Caco-2 (cell line): ENCODE measurements around the gene DNAJB13. TPM values are rescaled to one million over a fixed set of nuclear protein-coding genes. Genes with fewer than 3 reads are reported as not detected.

Experiments
- BruUV-seq: library from RNA; stranded (reverse); fragments of 400-500 nt; replicated peaks from 2 replicates; lab custom pipeline; 2021; lab: Mats Ljungman, UMichigan
- CTCF ChIA-PET: fragments of 300-600 bp; sonication (Branson Sonifier 250); formaldehyde crosslinking; loops from one replicate; lab custom pipeline; 2022; ENCODE audit warnings: antibody characterized with exemption; lab: Charles Lee
- POLR2A ChIA-PET: fragments of 300-600 bp; sonication (Branson Sonifier 250); formaldehyde crosslinking; loops from one replicate; lab custom pipeline; 2022; ENCODE audit warnings: antibody characterized with exemption; lab: Charles Lee
- DNase-seq, 2 experiments: peaks; one replicate each; pipeline versions ENCODE4 v3.0.0 to v3.0.0-alpha.2; 2020 to 2022
- H3K27me3 ChIP-seq: replicated peaks from 2 replicates; pipeline ENCODE4 v1.6.0; 2011; ENCODE audit warnings: low read length; ENCODE audit not compliant: control insufficient read depth, insufficient read depth
- H3K36me3 ChIP-seq: 2 replicates; pipeline ENCODE4 v1.5.1; 2011; ENCODE audit warnings: low read length; ENCODE audit not compliant: control insufficient read depth, insufficient read depth
- H3K4me1 ChIP-seq: fragments of 250-450 bp; sonication (Bioruptor Pico); 2 replicates; pipeline ENCODE4 v1.5.1; 2020; ENCODE audit warnings: mild to moderate bottlenecking
- H3K4me3 ChIP-seq: 2 replicates; pipeline ENCODE4 v1.5.1; 2011; ENCODE audit warnings: low read depth, mild to moderate bottlenecking, control low read depth, low read length
- H3K9me3 ChIP-seq: fragments of 250-450 bp; sonication (Bioruptor Pico); 2 replicates; pipeline ENCODE4 v1.5.1; 2020; ENCODE audit warnings: mild to moderate bottlenecking, moderate library complexity
- H3K27ac Mint-ChIP-seq: one replicate; pipeline ENCODE4 v1.8.0; 2022; ENCODE audit warnings: mixed read lengths; ENCODE audit not compliant: unreplicated experiment
- H3K27me3 Mint-ChIP-seq: one replicate; pipeline ENCODE4 v1.8.0; 2022; ENCODE audit warnings: mixed read lengths; ENCODE audit not compliant: insufficient read depth, unreplicated experiment
- H3K36me3 Mint-ChIP-seq: one replicate; pipeline ENCODE4 v1.8.0; 2022; ENCODE audit warnings: mild to moderate bottlenecking, mixed read lengths; ENCODE audit not compliant: insufficient read depth, unreplicated experiment
- H3K4me1 Mint-ChIP-seq: one replicate; pipeline ENCODE4 v1.8.0; 2022; ENCODE audit warnings: low read depth, mixed read lengths; ENCODE audit not compliant: unreplicated experiment
- H3K4me3 Mint-ChIP-seq: one replicate; pipeline ENCODE4 v1.8.0; 2022; ENCODE audit warnings: mild to moderate bottlenecking, moderate library complexity, mixed read lengths; ENCODE audit not compliant: unreplicated experiment
- H3K9me3 Mint-ChIP-seq: one replicate; pipeline ENCODE4 v1.8.0; 2022; ENCODE audit warnings: mixed read lengths; ENCODE audit not compliant: unreplicated experiment
- CTCF ChIP-seq, 2 experiments: fragments of 200-600 bp in 1 of 2; IDR thresholded peaks; 1 replicate in 1 of 2; 2 replicates in 1 of 2; pipeline versions ENCODE4 v1.5.1 to v1.8.0; 2011 to 2022; ENCODE audit warnings: antibody characterized with exemption in 1 of 2, control low read depth in 1 of 2, inconsistent platforms in 1 of 2, low read depth in 1 of 2, low read length in 1 of 2, mild to moderate bottlenecking in 1 of 2, moderate library complexity in 1 of 2; ENCODE audit not compliant: insufficient read depth in 1 of 2, severe bottlenecking in 1 of 2, unreplicated experiment in 1 of 2
- intact Hi-C: fragments of 100-400 bp; cut with micrococcal nuclease; formaldehyde crosslinking; loops from one replicate; pipeline ENCODE4 v1.10.0; 2022; ENCODE audit not compliant: unreplicated experiment
- total RNA-seq: library from RNA; stranded (reverse); gene quantifications from 2 replicates; pipeline ENCODE4 v1.2.3, GENCODE V29; 2022

The DNAJB13 gene
- total RNA-seq, 1 experiment from 2014 or later = 0.52 TPM

GRCh38 chr11:73916435-73916834 is 34.4 kb upstream of the DNAJB13 start:
- Mint-ChIP-seq H3K4me1 (peaks cover 6% of the 10 kb centered on the region), H3K36me3 (peaks cover 52% of the 10 kb centered on the region), H3K9me3 (no peaks in the 10 kb centered on the region), H3K27ac (no peak overlapping the region), H3K27me3 (no peaks in the 10 kb centered on the region), H3K4me3 (no peak overlapping the region)
- BruUV-seq = no TSS peak
- no peak for DNase-seq
- intact Hi-C loops = no loop called here
- 0 out of 2 replicates have a peak, but pooled peaks cover 2% of the 10 kb centered on the region for H3K36me3 ChIP-seq
- TF ChIP-seq CTCF (IDR thresholded peaks at IDR 0.05; ENCODE audit: insufficient read depth in 1 of 2, low read depth in 1 of 2, low read length in 1 of 2, severe bottlenecking in 1 of 2, unreplicated experiment in 1 of 2) = no peak
- ChIA-PET POLR2A (interaction anchor here (1.0 kb wide), 1 partner anchor 132 kb away, joined by 6 read pairs; no protein-coding TSS in a partner anchor), CTCF (no interaction called here)
- no peaks in the 10 kb centered on the region for H3K4me1 ChIP-seq
- no peaks in the 10 kb centered on the region for H3K27me3 ChIP-seq
- H3K4me3 ChIP-seq = no peak overlapping the region
- no peaks in the 10 kb centered on the region for H3K9me3 ChIP-seq

GRCh38 chr11:73921180-73921579 is 29.6 kb upstream of the DNAJB13 start:
- TF ChIP-seq CTCF (IDR thresholded peaks at IDR 0.05; ENCODE audit: insufficient read depth in 1 of 2, low read depth in 1 of 2, low read length in 1 of 2, severe bottlenecking in 1 of 2, unreplicated experiment in 1 of 2) = no peak
- no peaks in the 10 kb centered on the region for H3K27me3 ChIP-seq
- no TSS peak for BruUV-seq
- Mint-ChIP-seq H3K27me3 (no peaks in the 10 kb centered on the region), H3K9me3 (no peaks in the 10 kb centered on the region), H3K27ac (no peak overlapping the region), H3K4me3 (no peak overlapping the region), H3K36me3 (peaks cover 74% of the 10 kb centered on the region), H3K4me1 (no peaks in the 10 kb centered on the region)
- no peak overlapping the region for H3K4me3 ChIP-seq
- intact Hi-C loops = no loop called here
- CTCF ChIA-PET = interaction anchor here (1.2 kb wide), 1 partner anchor 10 kb away, joined by 3 read pairs; no protein-coding TSS in a partner anchor
- POLR2A ChIA-PET = no interaction called here
- DNase-seq = no peak
- peaks cover 2% of the 10 kb centered on the region; the same call in 1 of the 2 replicates for H3K36me3 ChIP-seq
- no peaks in the 10 kb centered on the region for H3K4me1 ChIP-seq
- no peaks in the 10 kb centered on the region for H3K9me3 ChIP-seq

GRCh38 chr11:73929388-73929787 is 21.4 kb upstream of the DNAJB13 start:
- intact Hi-C loops = no loop called here
- Histone ChIP-seq H3K27me3 (no peaks in the 10 kb centered on the region), H3K9me3 (no peaks in the 10 kb centered on the region), H3K36me3 (peaks cover 5% of the 10 kb centered on the region), H3K4me1 (no peaks in the 10 kb centered on the region), H3K4me3 (no peak overlapping the region)
- Mint-ChIP-seq H3K27ac (no peak overlapping the region), H3K4me1 (peaks cover 8% of the 10 kb centered on the region), H3K27me3 (no peaks in the 10 kb centered on the region), H3K9me3 (no peaks in the 10 kb centered on the region), H3K36me3 (peaks cover 93% of the 10 kb centered on the region), H3K4me3 (no peak overlapping the region)
- ChIA-PET CTCF (no interaction called here), POLR2A (no interaction called here)
- DNase-seq = no peak
- no TSS peak for BruUV-seq
- no peak for TF ChIP-seq CTCF (IDR thresholded peaks at IDR 0.05; ENCODE audit: insufficient read depth in 1 of 2, low read depth in 1 of 2, low read length in 1 of 2, severe bottlenecking in 1 of 2, unreplicated experiment in 1 of 2)
